Activated CD4-positive, alpha-beta memory T cell treated with anti-CD3 and anti-CD28 coated beads, Interleukin-2, amount 10 ng/mL, durations not matched to agents 7 days and 5 days (primary cell): Measurements from ENCODE around the gene DENND5B. TPM values are rescaled to one million over a fixed set of nuclear protein-coding genes. Genes with fewer than 3 reads are reported as not detected.

ENCODE experiments used
- total RNA-seq, 2 experiments: library from RNA; stranded (reverse); gene quantifications; one replicate each; pipeline ENCODE4 v1.2.3, GENCODE V29; 2021

The DENND5B gene
- total RNA-seq, 2 experiments from 2014 or later: 0.35 to 0.81 TPM

Other genes starting within 250 kb of the DENND5B start
- 1 to 10 TPM; 1.3 to 1.4 TPM for gene ETFBKMT, start 68.6 kb upstream of the DENND5B start, total RNA-seq
- gene AMN1, start 137.9 kb upstream of the DENND5B start, total RNA-seq: 1 to 10 TPM; 3.2 to 4.0 TPM